ENCODE data around the gene ERC1.
A peak's percentile ranks its signal among the peaks of the same experiment; 100 is the strongest.
"Not testable (repeated sequence)": the region's sequence is repeated elsewhere in the genome, so short reads cannot be mapped to it uniquely, and the experiment has no call there.

Gene ERC1

GRCh38 chr12:1034751-1035457, 43.9 kb downstream of the ERC1 start:
- H3K27me3 Mint-ChIP-seq: no peaks in the 10 kb centered on the region
- H3K4me1 Mint-ChIP-seq: no peaks in the 10 kb centered on the region
- ATAC-seq (no peak), DNase-seq (no peak)
- H3K4me3 Mint-ChIP-seq: no peak overlapping the region
- no peak overlapping the region for H3K27ac Mint-ChIP-seq
- H3K9me3 Mint-ChIP-seq: no peaks in the 10 kb centered on the region

- Mint-ChIP-seq H3K9me3 (no peaks in the 10 kb centered on the region), H3K27me3 (no peaks in the 10 kb centered on the region), H3K4me1 (peaks cover 4% of the 10 kb centered on the region), H3K4me3 (no peak overlapping the region), H3K27ac (no peak overlapping the region)
- ATAC-seq (no peak), DNase-seq (no peak)
Measured at GRCh38 chr12:1041478-1041877, 50.5 kb downstream of the ERC1 start.

- DNase-seq (no peak), ATAC-seq (no peak)
- no peak overlapping the region for H3K27ac Mint-ChIP-seq
- H3K27me3 Mint-ChIP-seq: no peaks in the 10 kb centered on the region
- no peak overlapping the region for H3K4me3 Mint-ChIP-seq
- H3K9me3 Mint-ChIP-seq: no peaks in the 10 kb centered on the region
- H3K4me1 Mint-ChIP-seq: peaks cover 13% of the 10 kb centered on the region
Measured at GRCh38 chr12:1044199-1044598, 53.2 kb downstream of the ERC1 start.

GRCh38 chr12:1044696-1045095, 53.7 kb downstream of the ERC1 start:
- ATAC-seq (no peak), DNase-seq (no peak)
- Mint-ChIP-seq H3K27me3 (no peaks in the 10 kb centered on the region), H3K27ac (no peak overlapping the region), H3K9me3 (no peaks in the 10 kb centered on the region), H3K4me1 (peaks cover 13% of the 10 kb centered on the region), H3K4me3 (no peak overlapping the region)

- Mint-ChIP-seq H3K27me3 (no peaks in the 10 kb centered on the region), H3K27ac (no peak overlapping the region), H3K4me3 (no peak overlapping the region), H3K9me3 (no peaks in the 10 kb centered on the region), H3K4me1 (peaks cover 13% of the 10 kb centered on the region)
- no peak for DNase-seq
- no peak for ATAC-seq
Measured at GRCh38 chr12:1046727-1047126, 55.7 kb downstream of the ERC1 start.

- H3K4me1 Mint-ChIP-seq: peaks cover 13% of the 10 kb centered on the region
- ATAC-seq: no peak
- no peak for DNase-seq
- H3K9me3 Mint-ChIP-seq: no peaks in the 10 kb centered on the region
- H3K27ac Mint-ChIP-seq: no peak overlapping the region
- H3K4me3 Mint-ChIP-seq: no peak overlapping the region
- no peaks in the 10 kb centered on the region for H3K27me3 Mint-ChIP-seq
Measured at GRCh38 chr12:1047898-1048660, 57.1 kb downstream of the ERC1 start.

GRCh38 chr12:1050059-1050707, 59.2 kb downstream of the ERC1 start:
- no peak for ATAC-seq
- no peak overlapping the region for H3K27ac Mint-ChIP-seq
- H3K9me3 Mint-ChIP-seq: no peaks in the 10 kb centered on the region

GRCh38 chr12:1051672-1052071, 60.6 kb downstream of the ERC1 start:
- not testable (repeated sequence) for DNase-seq, H3K9me3 Mint-ChIP-seq, H3K4me1 Mint-ChIP-seq, H3K4me3 Mint-ChIP-seq, ATAC-seq, H3K27me3 Mint-ChIP-seq, H3K27ac Mint-ChIP-seq

More at GRCh38 chr12:1050059-1050707, 59.2 kb downstream of the ERC1 start:
- Mint-ChIP-seq H3K27me3 (no peaks in the 10 kb centered on the region), H3K4me1 (peaks cover 9% of the 10 kb centered on the region), H3K4me3 (no peak overlapping the region)
- DNase-seq: no peak

GRCh38 chr12:1053690-1054089, 62.7 kb downstream of the ERC1 start:
- DNase-seq (no peak), ATAC-seq (no peak)
- H3K9me3 Mint-ChIP-seq: peaks cover 5 to 7% of the 10 kb centered on the region in 2 donors
- H3K4me1 Mint-ChIP-seq: no peaks in the 10 kb centered on the region
- H3K27ac Mint-ChIP-seq: no peak overlapping the region
- H3K27me3 Mint-ChIP-seq: no peaks in the 10 kb centered on the region
- H3K4me3 Mint-ChIP-seq: no peak overlapping the region

- H3K27ac Mint-ChIP-seq: no peak overlapping the region
- H3K27me3 Mint-ChIP-seq: no peaks in the 10 kb centered on the region
- H3K4me3 Mint-ChIP-seq: no peak overlapping the region
- peaks cover 11 to 13% of the 10 kb centered on the region in 2 donors for H3K9me3 Mint-ChIP-seq
- DNase-seq (no peak), ATAC-seq (no peak)
- no peaks in the 10 kb centered on the region for H3K4me1 Mint-ChIP-seq
Measured at GRCh38 chr12:1054117-1054870, 63.3 kb downstream of the ERC1 start.

GRCh38 chr12:1056390-1056789, 65.4 kb downstream of the ERC1 start:
- H3K9me3 Mint-ChIP-seq: peaks cover 23 to 26% of the 10 kb centered on the region in 2 donors
- H3K4me1 Mint-ChIP-seq: peaks cover under 1% of the 10 kb centered on the region
- no peak overlapping the region for H3K4me3 Mint-ChIP-seq
- no peaks in the 10 kb centered on the region for H3K27me3 Mint-ChIP-seq
- DNase-seq (no peak), ATAC-seq (no peak)
- no peak overlapping the region for H3K27ac Mint-ChIP-seq

GRCh38 chr12:1058423-1058822, 67.4 kb downstream of the ERC1 start:
- Mint-ChIP-seq H3K4me1 (peaks cover 6% of the 10 kb centered on the region), H3K9me3 (peaks cover 28 to 29% of the 10 kb centered on the region in 2 donors), H3K27ac (peak overlapping the region in 1 of 2 donors; percentile 12), H3K27me3 (no peaks in the 10 kb centered on the region), H3K4me3 (no peak overlapping the region)
- ATAC-seq: no peak
- DNase-seq: no peak

- ATAC-seq (no peak), DNase-seq (no peak)
- no peaks in the 10 kb centered on the region for H3K27me3 Mint-ChIP-seq
- peaks cover 34 to 35% of the 10 kb centered on the region in 2 donors for H3K9me3 Mint-ChIP-seq
- no peak overlapping the region for H3K27ac Mint-ChIP-seq
- peaks cover 6% of the 10 kb centered on the region for H3K4me1 Mint-ChIP-seq
- no peak overlapping the region for H3K4me3 Mint-ChIP-seq
Measured at GRCh38 chr12:1059162-1059561, 68.1 kb downstream of the ERC1 start.

- ATAC-seq: no peak
- Mint-ChIP-seq H3K27me3 (no peaks in the 10 kb centered on the region), H3K9me3 (peaks cover 26% of the 10 kb centered on the region in 2 donors), H3K4me3 (no peak overlapping the region), H3K27ac (no peak overlapping the region), H3K4me1 (peaks cover 6% of the 10 kb centered on the region)
- DNase-seq: no peak
Measured at GRCh38 chr12:1063852-1064251, 72.8 kb downstream of the ERC1 start.

GRCh38 chr12:1064317-1064716, 73.3 kb downstream of the ERC1 start:
- ATAC-seq (no peak), DNase-seq (no peak)
- Mint-ChIP-seq H3K9me3 (peaks cover 21 to 22% of the 10 kb centered on the region in 2 donors), H3K27me3 (no peaks in the 10 kb centered on the region), H3K4me3 (no peak overlapping the region), H3K4me1 (peaks cover 6% of the 10 kb centered on the region), H3K27ac (no peak overlapping the region)

Measured in stimulated activated naive CD8-positive, alpha-beta T cell treated with anti-CD3 and anti-CD28 coated beads, Interleukin-15, amount 100 ng/mL, for 72 hours (primary cell).